Stimulated activated CD4-positive, alpha-beta T cell treated with anti-CD3 and anti-CD28 coated beads, Interleukin-2, amount 100 ng/mL, for 24 hours (primary cell): Measurements from ENCODE around the gene HEMK1.

Source experiments
- DNase-seq, 2 donors: peaks; one replicate each; pipeline ENCODE4 v3.0.0-alpha.2; 2020

The HEMK1 gene

DNA sequence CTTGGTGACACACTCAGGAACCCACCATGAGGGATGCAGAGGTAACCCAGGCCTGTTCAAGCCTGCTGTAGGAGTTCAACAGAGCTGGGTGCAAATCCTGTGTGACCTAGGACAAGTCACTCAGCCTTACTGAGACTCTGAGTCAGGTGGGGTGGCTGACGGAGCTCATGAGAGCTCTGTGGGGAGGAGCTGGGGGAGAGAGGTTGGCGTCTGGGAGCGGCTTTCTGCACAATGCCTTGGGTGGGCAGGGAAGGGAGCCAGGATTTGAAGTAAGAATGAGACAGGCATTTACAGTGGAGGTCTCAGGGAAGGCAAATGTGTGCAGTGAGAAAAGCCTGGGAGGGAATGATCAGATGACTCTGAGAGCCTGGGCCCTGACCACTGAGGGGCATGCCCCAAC lies 20.1 kb upstream of the HEMK1 start:
- no peak for DNase-seq

DNA sequence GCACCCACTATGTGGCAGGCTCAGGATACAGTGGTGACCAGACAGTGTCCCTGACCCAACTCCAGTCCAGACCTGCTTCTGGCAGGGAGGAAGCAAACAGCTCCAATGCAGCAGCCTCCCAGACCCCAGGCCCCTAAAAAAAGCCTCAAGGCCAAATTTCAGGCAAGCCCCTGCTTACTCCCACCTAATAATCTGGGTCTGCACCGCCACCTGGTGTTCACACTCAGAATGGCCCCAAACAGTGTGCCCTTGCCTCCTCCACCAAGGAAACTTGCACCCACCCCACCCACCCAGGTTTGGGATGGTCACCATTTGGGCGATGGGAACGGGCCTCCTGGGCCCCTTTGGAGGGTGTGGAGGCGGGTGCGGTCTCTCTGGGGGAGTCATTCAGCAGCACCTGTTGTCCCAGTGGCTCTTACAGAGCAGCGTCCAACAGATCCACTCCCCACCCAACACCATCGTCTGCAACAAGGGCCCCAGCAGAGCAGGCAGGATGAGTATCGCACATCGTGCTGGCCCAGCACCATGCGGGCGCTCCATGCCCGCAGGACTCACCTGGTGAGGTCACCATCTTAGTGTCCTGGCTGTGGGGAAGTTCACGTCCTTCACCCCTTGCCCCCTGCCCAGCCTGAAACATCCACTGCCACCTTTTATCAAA lies 19.1 kb upstream of the HEMK1 start:
- DNase-seq = peak; percentile 77 to 82

GRCh38 chr3:50551054-50551659 lies 18.2 kb upstream of the HEMK1 start:
- DNase-seq = no peak

DNA sequence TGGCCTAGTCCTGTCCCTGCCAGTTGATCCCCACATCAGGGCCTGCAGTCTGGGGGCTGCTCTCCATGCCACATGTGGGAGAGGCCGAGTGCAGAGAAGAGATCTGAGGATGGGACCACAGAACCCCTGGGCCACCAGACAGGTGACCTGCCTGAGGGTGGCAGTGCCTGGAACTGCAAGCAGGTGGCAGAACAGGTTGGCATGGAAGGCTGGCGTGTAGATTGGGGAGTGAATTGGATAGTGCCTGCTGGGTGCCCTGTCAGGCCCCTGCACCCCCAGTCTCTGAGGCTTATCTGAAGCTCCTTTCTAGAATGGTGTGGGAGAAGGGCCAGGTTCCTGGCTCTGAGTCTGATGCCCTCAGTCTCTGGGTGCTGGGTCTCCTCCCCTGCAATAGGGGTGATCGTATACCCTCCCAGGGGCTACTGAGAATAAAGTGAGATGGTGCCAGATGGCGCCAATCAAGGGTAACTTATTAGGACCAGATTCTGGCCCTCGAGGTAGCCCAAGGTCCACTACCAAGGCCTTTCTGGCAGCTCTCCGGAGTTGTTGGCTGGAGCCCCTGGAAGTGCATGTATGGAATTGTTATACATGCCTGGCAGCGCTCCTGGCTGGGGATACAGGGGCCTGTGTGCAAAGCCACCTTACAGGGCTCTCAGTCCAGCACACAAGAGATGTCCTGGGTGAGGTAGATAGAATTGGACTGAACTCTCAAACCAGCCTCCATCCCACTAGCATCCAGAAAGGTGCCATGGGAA lies 17.5 kb upstream of the HEMK1 start:
- DNase-seq = no peak

DNA sequence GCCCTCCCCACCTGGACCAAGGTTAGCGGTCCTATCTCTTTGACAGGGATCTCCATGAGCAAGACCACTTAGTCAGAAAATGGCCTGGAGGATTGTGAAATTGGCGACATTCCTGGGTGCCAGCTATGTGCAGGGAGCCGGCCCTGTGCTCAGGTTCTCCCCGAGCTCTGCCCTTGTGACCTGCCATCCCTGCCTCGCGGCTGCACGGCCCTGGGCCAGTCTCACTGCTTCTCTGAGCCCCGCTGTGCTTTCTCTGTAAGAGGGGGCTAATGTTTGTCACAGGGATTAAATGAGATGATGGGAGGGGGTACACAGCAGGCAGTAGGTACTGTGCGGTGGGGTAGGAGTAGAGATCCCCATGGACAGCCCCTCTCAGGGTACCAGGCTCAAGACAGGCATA lies 16.7 kb upstream of the HEMK1 start:
- DNase-seq = no peak

- DNase-seq = no peak
These were observed 14.8 kb upstream of the HEMK1 start for GRCh38 chr3:50554553-50554952.

- DNase-seq = no peak
These were observed 12.2 kb upstream of the HEMK1 start for GRCh38 chr3:50557106-50557505.

GRCh38 chr3:50557915-50558314 lies 11.4 kb upstream of the HEMK1 start:
- no peak for DNase-seq

- DNase-seq = no peak
These were observed 9.6 kb upstream of the HEMK1 start for GRCh38 chr3:50559702-50560101.

DNA sequence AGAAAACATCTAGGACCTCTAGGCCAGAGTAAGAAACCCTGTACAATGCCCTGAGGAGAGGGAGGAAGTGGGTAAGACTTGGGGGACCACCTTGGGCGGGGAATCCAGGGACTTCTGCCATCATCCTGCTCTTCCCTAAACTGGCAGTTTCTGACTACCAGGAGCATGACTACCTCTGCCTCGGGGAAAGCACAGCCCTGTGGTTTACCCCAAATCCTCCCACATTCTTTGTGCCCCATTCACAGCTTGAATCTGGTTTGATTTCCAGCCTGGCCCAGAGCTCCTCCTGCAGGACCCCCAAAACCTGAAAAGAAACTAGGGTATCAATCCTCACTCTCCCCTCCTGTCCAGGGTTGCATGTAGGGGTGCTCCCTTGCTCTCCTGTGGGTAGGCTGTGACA lies 6.5 kb upstream of the HEMK1 start:
- DNase-seq = no peak

DNA sequence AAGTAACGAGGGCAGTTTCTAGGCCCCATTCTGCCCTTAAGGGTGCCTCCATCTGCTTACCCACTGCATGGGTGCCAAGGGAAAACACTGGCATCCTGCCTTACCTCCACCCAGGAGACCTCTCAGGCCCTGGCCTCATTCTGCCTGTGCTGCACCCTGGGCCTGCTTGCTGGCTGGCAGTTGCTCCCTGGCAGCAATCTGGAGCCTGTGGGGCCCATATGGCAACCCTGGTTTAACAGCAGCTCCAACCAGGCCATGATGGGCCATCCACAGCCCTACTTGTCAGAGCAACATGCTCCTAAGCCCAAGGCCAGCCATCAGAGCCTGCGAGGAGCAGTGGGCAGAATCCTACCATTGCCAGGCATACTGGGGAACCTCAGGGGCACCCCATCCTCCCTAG lies 5.5 kb upstream of the HEMK1 start:
- DNase-seq = no peak

- DNase-seq = no peak
These were observed 5.0 kb upstream of the HEMK1 start for GRCh38 chr3:50564321-50564720.

DNA sequence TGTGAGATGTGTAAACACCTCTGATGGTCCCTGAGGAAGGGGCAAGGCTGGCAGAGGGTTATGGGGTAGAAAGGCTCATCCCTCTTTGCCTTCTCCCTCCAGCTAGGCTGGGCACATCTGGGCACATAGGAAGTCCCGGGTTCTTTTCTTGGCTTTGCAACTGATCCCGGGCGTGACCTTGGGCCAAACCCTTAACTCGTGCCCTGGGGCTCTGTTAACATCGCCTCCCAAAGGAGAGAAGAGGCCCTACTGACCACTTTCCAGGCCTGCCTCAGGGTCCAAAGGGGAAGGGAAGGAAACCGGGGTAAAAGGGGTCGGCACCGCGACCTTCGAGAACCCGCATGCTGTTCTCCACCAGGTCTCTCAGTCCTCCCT lies 2.3 kb upstream of the HEMK1 start:
- no peak for DNase-seq

- peak; percentile 96 to 97 for DNase-seq
These were observed 1.7 kb upstream of the HEMK1 start, which contains the start of gene C3orf18 for GRCh38 chr3:50567386-50568167. Gene C3orf18, minus strand, starts transcription at chr3:50567747. Its CDS starts 2,048 bp downstream, at chr3:50565699.

DNA sequence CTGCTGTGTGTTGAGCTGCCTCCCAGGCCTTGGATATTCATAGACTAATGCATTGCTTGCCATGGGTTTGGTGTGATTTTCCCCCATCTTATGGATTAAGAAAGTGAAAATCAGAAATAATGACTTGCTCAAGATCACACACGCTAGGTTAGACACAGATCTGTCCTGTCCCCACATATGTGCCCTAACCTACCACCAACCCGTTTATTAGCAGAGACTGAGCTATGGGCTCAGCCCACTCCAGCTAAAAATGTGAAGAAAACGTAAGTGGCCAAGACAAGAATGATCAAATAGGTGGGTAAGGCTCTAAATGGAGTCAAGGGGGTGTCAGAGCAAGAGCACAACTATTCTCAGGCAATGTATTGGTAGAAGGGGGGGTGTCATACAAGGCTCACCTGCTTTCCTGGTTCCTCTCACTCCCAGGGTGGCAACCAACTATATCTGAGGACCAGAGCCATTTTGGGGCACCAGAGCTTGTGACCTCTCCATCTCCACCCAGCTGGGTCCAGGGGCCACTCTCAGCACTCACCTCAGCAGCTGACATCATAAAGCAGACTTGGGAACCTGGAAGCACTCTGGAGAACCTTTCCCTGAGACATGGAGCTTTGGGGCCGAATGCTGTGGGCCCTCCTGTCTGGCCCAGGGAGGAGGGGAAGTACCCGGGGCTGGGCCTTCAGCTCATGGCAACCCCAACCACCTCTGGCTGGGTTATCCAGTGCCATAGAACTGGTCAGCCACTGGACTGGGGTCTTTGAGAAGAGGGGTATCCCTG lies 1.4 kb downstream of the HEMK1 start:
- DNase-seq = peak in 1 of 2 donors; percentile 19

DNA sequence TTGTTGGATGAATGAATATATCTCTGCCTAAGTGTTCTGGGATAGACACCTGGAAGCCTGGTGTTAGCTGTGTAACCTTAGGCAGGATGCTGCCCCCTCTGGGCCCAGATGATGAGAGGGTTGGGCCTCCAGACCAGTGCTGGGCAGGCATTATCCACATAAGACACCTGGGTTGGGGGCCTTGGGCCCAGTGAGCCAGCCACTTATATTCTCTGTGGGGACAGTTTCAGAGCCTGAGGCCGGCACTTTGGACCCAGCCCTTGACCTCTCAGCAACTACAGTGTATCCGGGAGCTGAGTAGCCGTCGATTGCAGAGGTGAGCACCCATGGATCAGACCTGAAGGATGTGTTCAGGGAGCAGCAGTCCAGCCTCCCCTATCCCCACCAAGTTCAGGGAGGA lies 2.2 kb downstream of the HEMK1 start:
- DNase-seq = peak in 1 of 2 donors; percentile 23

GRCh38 chr3:50572158-50572557 lies 2.8 kb downstream of the HEMK1 start:
- peak; percentile 86 to 88 for DNase-seq

DNA sequence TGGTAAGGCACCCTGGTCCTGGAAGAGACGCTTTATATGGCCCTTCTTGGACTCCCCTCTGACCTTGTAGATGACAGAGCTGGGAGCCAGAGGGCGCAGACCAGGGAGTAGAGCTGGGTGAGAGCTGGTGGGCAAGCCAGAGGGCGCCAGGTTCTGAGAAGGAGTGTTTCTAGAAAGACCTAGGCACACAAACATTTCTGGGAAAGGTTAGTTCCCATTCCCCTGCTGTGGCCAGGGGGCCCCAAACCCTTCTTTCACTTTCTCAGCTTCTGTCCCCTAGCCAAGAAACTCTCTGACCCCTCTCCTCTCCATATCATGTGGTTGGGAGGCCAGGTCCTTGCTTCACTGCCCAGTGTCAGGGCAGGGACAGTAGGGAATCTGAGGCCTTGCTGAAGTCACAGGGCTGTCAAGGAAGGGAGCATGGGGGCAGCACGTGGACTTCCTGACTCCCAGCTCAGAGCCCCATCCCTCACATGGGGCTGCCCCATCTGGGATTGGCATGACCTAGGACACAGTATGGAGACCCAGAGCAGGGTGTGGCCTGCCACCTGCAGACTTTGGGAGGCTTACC lies 3.6 kb downstream of the HEMK1 start:
- peak; percentile 49 to 59 for DNase-seq

GRCh38 chr3:50573566-50574443 lies 4.5 kb downstream of the HEMK1 start:
- DNase-seq = peak; percentile 68 to 76

DNA sequence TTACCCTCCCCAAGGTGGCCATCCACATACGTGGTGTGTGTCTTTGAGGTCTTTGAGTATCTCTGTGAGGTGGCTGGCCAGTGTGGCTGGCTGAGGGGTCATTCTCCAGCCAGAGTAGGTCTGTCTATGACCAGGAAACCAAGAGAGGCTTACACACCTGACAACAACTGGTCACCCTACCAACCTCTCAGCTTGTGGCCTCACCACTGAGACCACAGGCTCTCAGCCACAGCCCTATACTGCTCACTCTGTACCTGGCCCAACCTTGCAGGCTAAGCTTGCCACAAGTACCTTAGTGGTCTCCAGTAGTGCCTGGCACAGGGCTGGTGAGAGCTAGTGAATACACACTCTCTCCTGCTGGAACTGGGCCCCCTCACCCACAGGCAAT lies 5.1 kb downstream of the HEMK1 start:
- peak in 1 of 2 donors; percentile 51 for DNase-seq

GRCh38 chr3:50575372-50575771 lies 6.0 kb downstream of the HEMK1 start:
- no peak for DNase-seq
